GM12878 (cell line): ENCODE results near the gene DNAJC27.

Experiments
- BCL3 ChIP-seq: IDR thresholded peaks from 2 replicates; pipeline ENCODE4 v1.6.1; 2011; ENCODE audit warnings: borderline replicate concordance, low read depth, mild to moderate bottlenecking, moderate library complexity, low read length; ENCODE audit not compliant: insufficient read depth, poor library complexity, severe bottlenecking
- BHLHE40 ChIP-seq, 2 experiments: fragments of 450-650 bp in 1 of 2; IDR thresholded peaks; 2 replicates each; pipeline ENCODE4 v1.6.1; 2011 to 2017; ENCODE audit warnings: low read depth in 2 of 2, borderline replicate concordance in 1 of 2, improper control_type of control experiment in 1 of 2, low read length in 1 of 2, mild to moderate bottlenecking in 1 of 2
- CBX5 ChIP-seq: sonication (generic); IDR thresholded peaks from 2 replicates; pipeline ENCODE4 v1.6.1; 2016; ENCODE audit warnings: low read depth, moderate library complexity, mild to moderate bottlenecking, inconsistent platforms
- CTCF ChIP-seq, 3 experiments: IDR thresholded peaks in 2 of 3; conservative IDR thresholded peaks in 1 of 3; 2 replicates each; pipeline ENCODE4 v1.5.1; 2011; ENCODE audit warnings: low read depth in 3 of 3, low read length in 3 of 3, mild to moderate bottlenecking in 3 of 3, control low read depth in 2 of 3, moderate library complexity in 2 of 3, inconsistent platforms in 1 of 3, mixed read lengths in 1 of 3; ENCODE audit not compliant: control insufficient read depth in 2 of 3, insufficient read depth in 1 of 3; ENCODE audit errors: extremely low read depth in 1 of 3
- EED ChIP-seq: sonication (generic); IDR thresholded peaks from 2 replicates; pipeline ENCODE4 v1.6.1; 2016; ENCODE audit warnings: antibody characterized with exemption, low read depth
- IKZF2 ChIP-seq, 2 experiments: fragments of 450-650 bp; IDR thresholded peaks; 2 replicates each; pipeline ENCODE4 v1.6.1; 2017; ENCODE audit warnings: mild to moderate bottlenecking in 2 of 2, moderate library complexity in 2 of 2
- KDM1A ChIP-seq: fragments of 200-600 bp; sonication (generic); IDR thresholded peaks from 2 replicates; pipeline ENCODE4 v1.6.1; 2016; ENCODE audit warnings: borderline replicate concordance
- POLR2AphosphoS2 ChIP-seq: IDR thresholded peaks from 2 replicates; pipeline ENCODE4 v1.6.1; 2011; ENCODE audit warnings: low read depth, mild to moderate bottlenecking, low read length, improper control_type of control experiment, moderate library complexity
- SKIL ChIP-seq: fragments of 450-650 bp; IDR thresholded peaks from 2 replicates; pipeline ENCODE4 v1.6.1; 2017; ENCODE audit warnings: mild to moderate bottlenecking, low read depth, inconsistent platforms; ENCODE audit not compliant: poor library complexity, severe bottlenecking
- SMARCA5 ChIP-seq: fragments of 450-650 bp; IDR thresholded peaks from 2 replicates; pipeline ENCODE4 v1.6.1; 2017; ENCODE audit warnings: mild to moderate bottlenecking
- SMC3 ChIP-seq: IDR thresholded peaks from 2 replicates; pipeline ENCODE4 v1.6.1; 2011; ENCODE audit warnings: low read length, improper control_type of control experiment, borderline replicate concordance
- SUZ12 ChIP-seq: fragments of 200-600 bp; sonication (generic); IDR thresholded peaks from one replicate; pipeline ENCODE4 v1.6.1; 2018; ENCODE audit warnings: antibody characterized with exemption, mild to moderate bottlenecking; ENCODE audit not compliant: unreplicated experiment
- ZNF207 ChIP-seq: fragments of 450-650 bp; IDR thresholded peaks from 2 replicates; pipeline ENCODE4 v1.6.1; 2014; ENCODE audit warnings: antibody characterized with exemption, mild to moderate bottlenecking, borderline replicate concordance
- ZNF24 ChIP-seq: fragments of 450-650 bp; IDR thresholded peaks from 2 replicates; pipeline ENCODE4 v1.6.1; 2017; ENCODE audit warnings: antibody characterized with exemption, mild to moderate bottlenecking

GRCh38 chr2:24957976-24958375, 13.8 kb downstream of the DNAJC27 start:
- no peak for TF ChIP-seq IKZF2 (IDR thresholded peaks at IDR 0.05)
- no peak for TF ChIP-seq SMC3
- no peak for TF ChIP-seq ZNF207
- no peak for TF ChIP-seq CTCF (IDR thresholded peaks at IDR 0.05 in 2 of 3, conservative IDR thresholded peaks at IDR 0.05 in 1 of 3; ENCODE audit: control insufficient read depth in 2 of 3, extremely low read depth in 1 of 3, insufficient read depth in 1 of 3, low read depth in 3 of 3, low read length in 3 of 3)
- TF ChIP-seq SKIL: no peak
- no peak for TF ChIP-seq BCL3
- TF ChIP-seq ZNF24: no peak
- no peak for TF ChIP-seq CBX5
- TF ChIP-seq KDM1A: no peak
- no peak for TF ChIP-seq BHLHE40 (IDR thresholded peaks at IDR 0.05; ENCODE audit: borderline replicate concordance in 1 of 2, low read depth in 2 of 2, low read length in 1 of 2)
- no peak for TF ChIP-seq SUZ12
- no peak for TF ChIP-seq EED
- no peak for TF ChIP-seq SMARCA5
- TF ChIP-seq POLR2AphosphoS2: no peak
